ENCODE measurements around the gene NANOS3. TPM values are rescaled to one million over a fixed set of nuclear protein-coding genes. Genes with fewer than 3 reads are reported as not detected.

The NANOS3 gene
- total and polyA plus RNA-seq, 4 donors = 0.81 to 1.5 (median 0.82) TPM; not detected in 1

GRCh38 chr19:13834244-13835069 lies 42.5 kb upstream of the NANOS3 start:
- TF ChIP-seq CTCF (IDR thresholded peaks at IDR 0.05; ENCODE audit: control extremely low read depth, extremely low read depth) = no peak
- Histone ChIP-seq H3K27ac (ENCODE audit: low read depth in 1 of 2, low read length in 1 of 2) (peak overlapping the region; percentile 45 to 71), H3K4me3 (no peak overlapping the region), H3K36me3 (ENCODE audit: control insufficient read depth in 4 of 4, insufficient read depth in 4 of 4, low read length in 4 of 4) (peaks cover 0 to 38% (median 15%) of the 10 kb centered on the region in 4 donors), H3K9me3 (ENCODE audit: control insufficient read depth in 4 of 4, insufficient read depth in 3 of 4, low read length in 3 of 4) (peaks cover 0 to 3% (median 0%) of the 10 kb centered on the region in 4 donors), H3K27me3 (ENCODE audit: control insufficient read depth in 3 of 3, insufficient read depth in 3 of 3, low read length in 2 of 3) (no peaks in the 10 kb centered on the region), H3K9ac (ENCODE audit: insufficient read depth in 1 of 2, low read length in 2 of 2) (peak overlapping the region in 1 of 2 donors; percentile 47), H3K4me1 (ENCODE audit: control insufficient read depth in 5 of 5, insufficient read depth in 5 of 5, low read length in 5 of 5) (peaks cover 0 to 33% (median 7%) of the 10 kb centered on the region in 5 donors)
- 69 to 76% methylated on average over 14 of the region's 14 CpGs for WGBS, 2 donors
- DNase-seq (no peak), ATAC-seq (ENCODE audit: insufficient read depth, low FRiP score) (no peak)

GRCh38 chr19:13835791-13836723 lies 40.9 kb upstream of the NANOS3 start:
- H3K4me1 ChIP-seq (ENCODE audit: control insufficient read depth in 5 of 5, insufficient read depth in 5 of 5, low read length in 5 of 5) = peaks cover 0 to 48% (median 9%) of the 10 kb centered on the region in 5 donors
- DNase-seq = peak in 1 of 3 donors; percentile 26
- peaks cover 0 to 25% (median 13%) of the 10 kb centered on the region in 4 donors for H3K36me3 ChIP-seq (ENCODE audit: control insufficient read depth in 4 of 4, insufficient read depth in 4 of 4, low read length in 4 of 4)
- H3K27me3 ChIP-seq (ENCODE audit: control insufficient read depth in 3 of 3, insufficient read depth in 3 of 3, low read length in 2 of 3) = no peaks in the 10 kb centered on the region
- TF ChIP-seq CTCF (IDR thresholded peaks at IDR 0.05; ENCODE audit: control extremely low read depth, extremely low read depth) = no peak
- H3K4me3 ChIP-seq = no peak overlapping the region
- WGBS, 2 donors = 5 to 32% methylated on average over 20 to 21 of the region's 21 CpGs
- H3K9me3 ChIP-seq (ENCODE audit: control insufficient read depth in 4 of 4, insufficient read depth in 3 of 4, low read length in 3 of 4) = no peaks in the 10 kb centered on the region
- H3K27ac ChIP-seq (ENCODE audit: low read depth in 1 of 2, low read length in 1 of 2) = peak overlapping the region; percentile 56 to 80
- no peak overlapping the region for H3K9ac ChIP-seq (ENCODE audit: insufficient read depth in 1 of 2, low read length in 2 of 2)
- no peak for ATAC-seq (ENCODE audit: insufficient read depth, low FRiP score)

- H3K27ac ChIP-seq (ENCODE audit: low read depth in 1 of 2, low read length in 1 of 2) = peak overlapping the region; percentile 98 to 99
- no peaks in the 10 kb centered on the region for H3K9me3 ChIP-seq (ENCODE audit: control insufficient read depth in 4 of 4, insufficient read depth in 3 of 4, low read length in 3 of 4)
- no peak for ATAC-seq (ENCODE audit: insufficient read depth, low FRiP score)
- H3K9ac ChIP-seq (ENCODE audit: insufficient read depth in 1 of 2, low read length in 2 of 2) = no peak overlapping the region
- peaks cover 0 to 23% (median 13%) of the 10 kb centered on the region in 4 donors for H3K36me3 ChIP-seq (ENCODE audit: control insufficient read depth in 4 of 4, insufficient read depth in 4 of 4, low read length in 4 of 4)
- H3K4me1 ChIP-seq (ENCODE audit: control insufficient read depth in 5 of 5, insufficient read depth in 5 of 5, low read length in 5 of 5) = peaks cover 0 to 59% (median 13%) of the 10 kb centered on the region in 5 donors
- no peaks in the 10 kb centered on the region for H3K27me3 ChIP-seq (ENCODE audit: control insufficient read depth in 3 of 3, insufficient read depth in 3 of 3, low read length in 2 of 3)
- TF ChIP-seq CTCF (IDR thresholded peaks at IDR 0.05; ENCODE audit: control extremely low read depth, extremely low read depth) = no peak
- DNase-seq = peak in 1 of 3 donors; percentile 21
- WGBS, 2 donors = 34 to 38% methylated on average over 18 of the region's 18 CpGs
- peak overlapping the region; percentile 27 for H3K4me3 ChIP-seq
Measured at GRCh38 chr19:13838435-13839129, 38.4 kb upstream of the NANOS3 start.
